ENCODE data around the gene LRP1B.

- TF ChIP-seq YY1 (IDR thresholded peaks at IDR 0.05; ENCODE audit: insufficient read depth, insufficient read length), result no peak
- no peak for TF ChIP-seq SUZ12 (IDR thresholded peaks at IDR 0.05; ENCODE audit: extremely low read depth, insufficient read depth, insufficient read length)
- TF ChIP-seq ZNF274 (IDR thresholded peaks at IDR 0.05; ENCODE audit: low read depth, low read length), result no peak
Measured at GRCh38 chr2:140199312-140199711, 1931.5 kb downstream of the LRP1B start.

Measured in NT2/D1 (cell line).